HepG2 (cell line): ENCODE measurements around the gene TERB2. TPM values are rescaled to one million over a fixed set of nuclear protein-coding genes. Genes with fewer than 3 reads are reported as not detected.
"Not testable (repeated sequence)": the region's sequence is repeated elsewhere in the genome, so short reads cannot be mapped to it uniquely, and the experiment has no call there.

Source experiments
- ATAC-seq: fragments of 200-7000 bp; cut with Tn5 transposase; 3 replicates; pipeline ENCODE4 v1.9.1; 2020; ENCODE audit warnings: mild to moderate bottlenecking, moderate library complexity
- BruUV-seq: library from RNA; stranded (reverse); fragments of 400-500 nt; replicated peaks from 2 replicates; lab custom pipeline; 2021; lab: Mats Ljungman, UMichigan
- CTCF ChIA-PET: fragments of 300-600 bp; formaldehyde crosslinking; extraction: SDS; loops from one replicate; lab custom pipeline; 2021; ENCODE audit warnings: low total read pairs, inconsistent platforms, low intra/inter-chr PET ratio; lab: Yijun Ruan, JAX
- POLR2A ChIA-PET: fragments of 350-600 bp; sonication (Branson Sonifier 250); formaldehyde crosslinking; loops from one replicate; lab custom pipeline; 2020; ENCODE audit warnings: antibody characterized with exemption, inconsistent platforms; lab: Yijun Ruan, JAX
- DNase-seq: peaks from one replicate; pipeline ENCODE4 v3.0.0-alpha.2; 2015; ENCODE audit warnings: low spot score
- FAIRE-seq: peaks from 3 replicates; lab custom pipeline; 2011; peaks lifted over from hg19 to GRCh38; lab: Jason Lieb, UNC
- H2AFZ ChIP-seq: one replicate; pipeline ENCODE4 v1.6.1; 2011; ENCODE audit warnings: low read length, inconsistent platforms
- H3K27ac ChIP-seq: fragments of 300-600 bp; 3 replicates; pipeline ENCODE4 v1.8.0; 2011; ENCODE audit warnings: mixed run types, mild to moderate bottlenecking, mixed read lengths, low read length, inconsistent platforms; ENCODE audit not compliant: insufficient read depth; ENCODE audit errors: extremely low read length
- H3K27me3 ChIP-seq, 2 experiments: fragments of 200-600 bp in 1 of 2; 2 replicates in 1 of 2; 3 replicates in 1 of 2; pipeline versions ENCODE4 v1.6.0 to v1.8.0; 2011; ENCODE audit warnings: low read length in 2 of 2, mild to moderate bottlenecking in 2 of 2, moderate library complexity in 2 of 2, inconsistent platforms in 1 of 2; ENCODE audit not compliant: insufficient read depth in 2 of 2, control insufficient read depth in 1 of 2
- H3K36me3 ChIP-seq, 2 experiments: fragments of 200-600 bp in 1 of 2; replicated peaks in 1 of 2; 2 replicates in 1 of 2; 3 replicates in 1 of 2; pipeline versions ENCODE4 v1.5.1 to v1.8.0; 2011; ENCODE audit warnings: low read length in 2 of 2, inconsistent platforms in 1 of 2; ENCODE audit not compliant: insufficient read depth in 2 of 2, control insufficient read depth in 1 of 2
- H3K4me1 ChIP-seq: 2 replicates; pipeline ENCODE4 v1.5.1; 2012; ENCODE audit warnings: low read length, inconsistent platforms; ENCODE audit not compliant: insufficient read depth
- H3K4me2 ChIP-seq: 2 replicates; pipeline ENCODE4 v1.6.0; 2011; ENCODE audit warnings: low read depth, low read length, inconsistent platforms
- H3K4me3 ChIP-seq, 3 experiments: fragments of 200-600 bp in 1 of 3; sonication (generic), shearing (Covaris generic) in 1 of 3; replicated peaks in 1 of 3; 2 replicates each; pipeline ENCODE4 v1.5.1; 2011 to 2016; ENCODE audit warnings: low read length in 3 of 3, inconsistent platforms in 2 of 3, low read depth in 2 of 3, mild to moderate bottlenecking in 2 of 3, control low read depth in 1 of 3, mixed read lengths in 1 of 3; ENCODE audit not compliant: insufficient read depth in 1 of 3
- H3K79me2 ChIP-seq: one replicate; pipeline ENCODE4 v1.6.1; 2011; ENCODE audit warnings: low read length, inconsistent platforms; ENCODE audit not compliant: insufficient read depth
- H3K9ac ChIP-seq: 2 replicates; pipeline ENCODE4 v1.6.0; 2011; ENCODE audit warnings: mild to moderate bottlenecking, low read depth, low read length, inconsistent platforms; ENCODE audit not compliant: insufficient read depth
- H3K9me3 ChIP-seq: 2 replicates; pipeline ENCODE4 v1.5.1; 2012; ENCODE audit warnings: mild to moderate bottlenecking, low read length
- H4K20me1 ChIP-seq: 2 replicates; pipeline ENCODE4 v1.6.0; 2011; ENCODE audit warnings: inconsistent platforms, mild to moderate bottlenecking, low read length, moderate library complexity; ENCODE audit not compliant: insufficient read depth
- ADNP ChIP-seq: sonication (generic); formaldehyde crosslinking; IDR thresholded peaks from 2 replicates; pipeline ENCODE4 v1.4.0; 2020; ENCODE audit warnings: missing genetic modification reagents
- CEBPB ChIP-seq: IDR thresholded peaks from 2 replicates; pipeline ENCODE4 v1.6.1; 2011; ENCODE audit warnings: low read depth, low read length, improper control_type of control experiment, borderline replicate concordance
- CEBPG ChIP-seq: IDR thresholded peaks from 2 replicates; pipeline ENCODE4 v1.6.1; 2016
- HBP1 ChIP-seq: IDR thresholded peaks from 2 replicates; pipeline ENCODE4 v1.6.1; 2016; ENCODE audit warnings: low read depth, control low read depth
- HINFP ChIP-seq: sonication (generic); formaldehyde crosslinking; IDR thresholded peaks from 2 replicates; pipeline ENCODE4 v1.4.0; 2020; ENCODE audit warnings: low read depth, mild to moderate bottlenecking, missing genetic modification reagents
- HNF4G ChIP-seq, 2 experiments: sonication (generic) in 1 of 2; formaldehyde crosslinking in 1 of 2; IDR thresholded peaks; 2 replicates each; pipeline versions ENCODE4 v1.4.0 to v1.6.1; 2011 to 2020; ENCODE audit warnings: borderline replicate concordance in 2 of 2, low read depth in 2 of 2, mild to moderate bottlenecking in 2 of 2, low read length in 1 of 2, missing genetic modification reagents in 1 of 2, moderate library complexity in 1 of 2
- KDM1A ChIP-seq: IDR thresholded peaks from 2 replicates; pipeline ENCODE4 v1.6.1; 2016; ENCODE audit warnings: missing compliant biosample characterization
- KLF6 ChIP-seq: IDR thresholded peaks from 2 replicates; pipeline ENCODE4 v1.8.0; 2016; ENCODE audit warnings: missing biosample characterization, missing genetic modification reagents
- LCORL ChIP-seq, 2 experiments: fragments of 450-650 bp in 1 of 2; sonication (generic) in 1 of 2; formaldehyde crosslinking in 1 of 2; IDR thresholded peaks; 2 replicates each; pipeline versions ENCODE4 v1.5.0 to v1.6.1; 2017 to 2020; ENCODE audit warnings: antibody characterized with exemption in 1 of 2, missing genetic modification reagents in 1 of 2
- NFKBIZ ChIP-seq: IDR thresholded peaks from 2 replicates; pipeline ENCODE4 v1.6.1; 2018; ENCODE audit warnings: missing genetic modification reagents, missing compliant biosample characterization
- RFX1 ChIP-seq: fragments of 450-650 bp; IDR thresholded peaks from 2 replicates; pipeline ENCODE4 v1.6.1; 2017
- SALL1 ChIP-seq: sonication (generic); formaldehyde crosslinking; IDR thresholded peaks from 2 replicates; pipeline ENCODE4 v1.8.0; 2022; ENCODE audit warnings: mild to moderate bottlenecking, missing genetic modification reagents
- SAP130 ChIP-seq: IDR thresholded peaks from 2 replicates; pipeline ENCODE4 v1.6.1; 2016; ENCODE audit warnings: low read depth
- SOX6 ChIP-seq, 2 experiments: fragments of 450-650 bp in 1 of 2; sonication (generic) in 1 of 2; formaldehyde crosslinking in 1 of 2; IDR thresholded peaks; 2 replicates each; pipeline versions ENCODE4 v1.4.0 to v1.6.1; 2017 to 2020; ENCODE audit warnings: antibody characterized with exemption in 1 of 2, mild to moderate bottlenecking in 1 of 2, missing genetic modification reagents in 1 of 2
- TARDBP ChIP-seq: sonication (generic); formaldehyde crosslinking; IDR thresholded peaks from 2 replicates; pipeline ENCODE4 v1.8.0; 2022; ENCODE audit warnings: mild to moderate bottlenecking, missing genetic modification reagents
- TEAD3 ChIP-seq: optimal IDR thresholded peaks from 2 replicates; pipeline ENCODE3; 2016; ENCODE audit warnings: borderline replicate concordance
- ZBTB1 ChIP-seq: sonication (generic); formaldehyde crosslinking; IDR thresholded peaks from 2 replicates; pipeline ENCODE4 v1.4.0; 2020; ENCODE audit warnings: missing genetic modification reagents, borderline replicate concordance
- ZNF616 ChIP-seq: sonication (generic); formaldehyde crosslinking; IDR thresholded peaks from 2 replicates; pipeline ENCODE4 v1.5.0; 2020; ENCODE audit warnings: low read depth, mild to moderate bottlenecking, missing genetic modification reagents
- WGBS: methylation state at CpG from one replicate; pipeline ENCODE4 v1.1.6; 2017; ENCODE audit warnings: low lambda C conversion rate; 5-methylcytosine and 5-hydroxymethylcytosine counted together
- in situ Hi-C: cut with HindIII; loops from 2 replicates; pipeline ENCODE4 v1.10.0; 2017; ENCODE audit warnings: low pct_unique_long_range_greater_than_20kb; ENCODE audit not compliant: extremely low pct_ligation_motif_present
- intact Hi-C: fragments of 100-400 bp; cut with micrococcal nuclease; formaldehyde crosslinking; loops from one replicate; pipeline ENCODE4 v1.10.0; 2022; ENCODE audit not compliant: unreplicated experiment
- polyA plus RNA-seq, 8 experiments: library from polyadenylated mRNA; depleted of rRNA in 3 of 8; stranded (reverse) in 7 of 8; unstranded in 1 of 8; fragments of >200 nt; fragmentation: Illumina TruSeq in 4 of 8; extraction: Trizol in 4 of 8; gene quantifications; 2 replicates each; pipeline versions ENCODE4 v1.2.1 to v1.2.3, GENCODE V29; 2011 to 2016; ENCODE audit warnings: low read depth in 4 of 8, missing spikeins in 1 of 8, mixed read lengths in 1 of 8; ENCODE audit not compliant: insufficient read depth in 1 of 8
- total RNA-seq, 5 experiments: library from RNA; depleted of rRNA; stranded (reverse); fragments of >200 nt; fragmentation: Illumina TruSeq; extraction: Trizol; gene quantifications; 2 replicates each; pipeline ENCODE4 v1.2.3, GENCODE V29; 2016; ENCODE audit warnings: low read depth in 1 of 5
- TF ChIP-seq, protein P1 (sequence below): sonication (generic); formaldehyde crosslinking; IDR thresholded peaks from 2 replicates; pipeline ENCODE4 v1.5.0; 2020; ENCODE audit warnings: mild to moderate bottlenecking, missing genetic modification reagents, borderline replicate concordance

Gene TERB2
- total and polyA plus RNA-seq, 2 of the 13 experiments (the other 11 are each of a cell fraction or from before 2014, with no cell fraction given), result not detected

DNA sequence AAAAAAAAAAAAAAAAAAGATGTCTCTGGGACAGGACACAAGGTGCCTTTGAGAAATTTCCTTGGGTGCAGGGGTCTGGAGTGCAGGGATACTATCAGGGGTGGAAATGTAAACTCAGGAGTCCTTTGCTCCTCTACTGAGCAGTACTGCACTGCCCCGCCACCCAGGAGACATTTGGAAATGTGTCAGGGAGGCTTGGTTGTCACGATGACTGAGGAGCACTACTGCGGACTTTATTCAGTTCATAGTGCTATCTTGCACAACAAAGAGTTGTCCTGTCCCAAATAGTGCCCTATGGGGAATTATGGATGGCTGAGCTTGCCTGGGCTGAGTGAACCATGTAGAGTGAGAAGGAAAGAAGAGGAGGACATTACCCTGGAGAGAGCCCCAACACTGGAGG, 69.1 kb downstream of the TERB2 start (continued):
- TF ChIP-seq, protein P1, sequence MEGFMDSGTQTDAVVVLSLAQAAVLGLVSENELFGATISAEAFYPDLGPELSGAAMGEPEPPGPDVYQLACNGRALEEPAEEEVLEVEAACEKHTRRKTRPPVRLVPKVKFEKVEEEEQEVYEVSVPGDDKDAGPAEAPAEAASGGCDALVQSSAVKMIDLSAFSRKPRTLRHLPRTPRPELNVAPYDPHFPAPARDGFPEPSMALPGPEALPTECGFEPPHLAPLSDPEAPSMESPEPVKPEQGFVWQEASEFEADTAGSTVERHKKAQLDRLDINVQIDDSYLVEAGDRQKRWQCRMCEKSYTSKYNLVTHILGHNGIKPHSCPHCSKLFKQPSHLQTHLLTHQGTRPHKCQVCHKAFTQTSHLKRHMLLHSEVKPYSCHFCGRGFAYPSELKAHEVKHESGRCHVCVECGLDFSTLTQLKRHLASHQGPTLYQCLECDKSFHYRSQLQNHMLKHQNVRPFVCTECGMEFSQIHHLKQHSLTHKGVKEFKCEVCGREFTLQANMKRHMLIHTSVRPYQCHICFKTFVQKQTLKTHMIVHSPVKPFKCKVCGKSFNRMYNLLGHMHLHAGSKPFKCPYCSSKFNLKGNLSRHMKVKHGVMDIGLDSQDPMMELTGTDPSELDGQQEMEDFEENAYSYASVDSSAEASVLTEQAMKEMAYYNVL (CRISPR knock-in tag), result 0 out of 2 replicates have a peak, but pooled peaks have one; percentile 29
- TF ChIP-seq SALL1 (CRISPR knock-in tag), result peak; percentile 36; the same call in 1 of the 2 replicates
- TF ChIP-seq CEBPG (CRISPR knock-in tag), result peak; percentile 59
- peak; percentile 22; the same call in 1 of the 2 replicates for TF ChIP-seq SAP130 (CRISPR knock-in tag)
- TF ChIP-seq TEAD3 (CRISPR knock-in tag), result peak; percentile 10
- TF ChIP-seq CEBPB, result peak; percentile 61; the same call in 1 of the 2 replicates
- not testable (repeated sequence) for TF ChIP-seq LCORL, SOX6 (IDR thresholded peaks at IDR 0.05)
- peak; percentile 85 for TF ChIP-seq LCORL (CRISPR knock-in tag; IDR thresholded peaks at IDR 0.05)
- peak; percentile 45; the same call in 1 of the 2 replicates for TF ChIP-seq SOX6 (CRISPR knock-in tag; IDR thresholded peaks at IDR 0.05)
- peak; percentile 78 for TF ChIP-seq HNF4G (IDR thresholded peaks at IDR 0.05; ENCODE audit: borderline replicate concordance, low read depth, low read length)
- 0 out of 2 replicates have a peak, but pooled peaks have one; percentile 24 for TF ChIP-seq HNF4G (CRISPR knock-in tag; IDR thresholded peaks at IDR 0.05; ENCODE audit: borderline replicate concordance, low read depth)

DNA sequence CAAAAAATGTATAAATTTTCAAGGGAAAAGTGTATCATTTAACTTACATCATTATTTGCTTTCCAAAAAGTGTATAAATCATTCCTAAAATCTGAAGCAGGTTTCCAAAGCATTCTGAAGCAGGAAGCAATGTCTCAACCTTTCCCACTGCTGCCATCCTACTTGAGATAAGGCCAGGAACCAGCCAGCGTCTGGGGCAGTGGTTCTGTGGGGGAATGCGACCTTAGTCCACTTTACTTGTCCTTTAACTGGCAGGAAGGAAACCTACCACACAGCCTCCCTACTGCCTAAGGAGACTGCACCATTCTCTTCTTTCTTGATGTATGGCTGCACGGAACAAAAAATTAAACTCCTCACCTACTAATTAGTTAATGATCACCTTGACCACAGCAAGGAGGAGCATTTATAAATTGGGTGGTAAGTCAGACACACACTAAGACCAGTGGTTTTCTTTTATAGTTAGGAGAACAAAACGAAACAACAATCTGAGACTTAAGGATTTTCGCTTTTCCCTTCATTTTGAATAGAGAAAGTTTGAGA, 70.2 kb downstream of the TERB2 start:
- in situ Hi-C loops (loop anchor here (5.0 kb wide), 1 partner anchor 54 kb away; no protein-coding TSS in a partner anchor), intact Hi-C loops (no loop called here)
- ATAC-seq (no peak), DNase-seq (no peak), FAIRE-seq (no peak)
- no TSS peak for BruUV-seq
- H2AFZ ChIP-seq, result no peak overlapping the region
- H3K27me3 ChIP-seq, result no peaks in the 10 kb centered on the region; a peak in 1 of 5 replicates
- H3K4me1 ChIP-seq, result peaks cover 66% of the 10 kb centered on the region
- ChIA-PET CTCF (no interaction called here), POLR2A (no interaction called here)
- H4K20me1 ChIP-seq, result no peaks in the 10 kb centered on the region
- 87% methylated on average over 5 of the region's 5 CpGs for WGBS
- H3K4me2 ChIP-seq, result peak overlapping the region; percentile 99
- H3K79me2 ChIP-seq, result peaks cover 50% of the 10 kb centered on the region
- no peak overlapping the region for H3K9ac ChIP-seq
- H3K4me3 ChIP-seq, result no peak overlapping the region
- H3K9me3 ChIP-seq, result no peaks in the 10 kb centered on the region
- no peak overlapping the region for H3K27ac ChIP-seq
- H3K36me3 ChIP-seq, result peaks cover 6 to 28% of the 10 kb centered on the region in 2 experiments
- TF ChIP-seq HINFP (CRISPR knock-in tag), result no peak
- no peak for TF ChIP-seq ZNF616 (CRISPR knock-in tag)
- TF ChIP-seq KLF6 (CRISPR knock-in tag), result no peak
- no peak for TF ChIP-seq RFX1
- no peak for TF ChIP-seq TARDBP (CRISPR knock-in tag)
- TF ChIP-seq HBP1, result no peak
- no peak for TF ChIP-seq ZBTB1 (CRISPR knock-in tag)
- TF ChIP-seq NFKBIZ (CRISPR knock-in tag), result no peak
- no peak for TF ChIP-seq ADNP (CRISPR knock-in tag)
- no peak for TF ChIP-seq KDM1A
